ENCODE measurements around the gene CERS5.

The CERS5 gene

GRCh38 chr12:50123203-50123602, 44.0 kb downstream of the CERS5 start:
- Mint-ChIP-seq H3K27me3 (no peaks in the 10 kb centered on the region), H3K27ac (peak overlapping the region; percentile 49), H3K36me3 (ENCODE audit: low read depth) (peaks cover 63% of the 10 kb centered on the region), H3K4me1 (ENCODE audit: low read depth) (peaks cover 20% of the 10 kb centered on the region), H3K4me3 (no peak overlapping the region), H3K9me3 (no peaks in the 10 kb centered on the region)

- H3K4me1 Mint-ChIP-seq (ENCODE audit: low read depth), result peaks cover 25% of the 10 kb centered on the region
- no peak overlapping the region for H3K4me3 Mint-ChIP-seq
- H3K36me3 Mint-ChIP-seq (ENCODE audit: low read depth), result peaks cover 50% of the 10 kb centered on the region
- no peaks in the 10 kb centered on the region for H3K9me3 Mint-ChIP-seq
- no peaks in the 10 kb centered on the region for H3K27me3 Mint-ChIP-seq
- H3K27ac Mint-ChIP-seq, result peak overlapping the region; percentile 22
Measured at GRCh38 chr12:50121641-50122040, 45.5 kb downstream of the CERS5 start.

- no peaks in the 10 kb centered on the region for H3K9me3 Mint-ChIP-seq
- H3K36me3 Mint-ChIP-seq (ENCODE audit: low read depth), result peaks cover 54% of the 10 kb centered on the region
- H3K4me3 Mint-ChIP-seq, result no peak overlapping the region
- H3K27ac Mint-ChIP-seq, result no peak overlapping the region
- H3K27me3 Mint-ChIP-seq, result no peaks in the 10 kb centered on the region
- peaks cover 32% of the 10 kb centered on the region for H3K4me1 Mint-ChIP-seq (ENCODE audit: low read depth)
Measured at GRCh38 chr12:50120953-50121352, 46.2 kb downstream of the CERS5 start.

DNA sequence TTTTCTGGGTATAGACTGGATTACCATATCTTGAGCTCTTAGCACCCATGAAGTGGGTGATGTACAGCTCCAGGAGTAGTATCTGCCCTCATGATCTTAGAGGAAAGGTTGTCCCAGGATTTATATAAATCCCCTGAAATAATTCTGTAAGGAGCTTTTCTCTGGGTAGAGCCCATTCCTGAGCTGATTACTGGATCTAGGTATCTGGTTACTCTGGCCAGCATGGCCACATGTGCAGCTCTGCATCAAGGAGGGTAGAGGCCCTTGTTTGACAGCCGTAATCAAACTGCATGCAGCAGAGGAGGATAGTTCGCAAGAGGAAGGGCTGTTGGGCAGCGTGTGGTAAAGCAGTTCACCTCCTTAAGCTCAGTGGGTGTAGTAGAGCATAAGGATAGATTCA, 46.6 kb downstream of the CERS5 start:
- H3K27me3 Mint-ChIP-seq, result no peaks in the 10 kb centered on the region
- peak overlapping the region; percentile 21 for H3K27ac Mint-ChIP-seq
- H3K9me3 Mint-ChIP-seq, result no peaks in the 10 kb centered on the region
- H3K4me1 Mint-ChIP-seq (ENCODE audit: low read depth), result peaks cover 32% of the 10 kb centered on the region
- peaks cover 53% of the 10 kb centered on the region for H3K36me3 Mint-ChIP-seq (ENCODE audit: low read depth)
- H3K4me3 Mint-ChIP-seq, result no peak overlapping the region

DNA sequence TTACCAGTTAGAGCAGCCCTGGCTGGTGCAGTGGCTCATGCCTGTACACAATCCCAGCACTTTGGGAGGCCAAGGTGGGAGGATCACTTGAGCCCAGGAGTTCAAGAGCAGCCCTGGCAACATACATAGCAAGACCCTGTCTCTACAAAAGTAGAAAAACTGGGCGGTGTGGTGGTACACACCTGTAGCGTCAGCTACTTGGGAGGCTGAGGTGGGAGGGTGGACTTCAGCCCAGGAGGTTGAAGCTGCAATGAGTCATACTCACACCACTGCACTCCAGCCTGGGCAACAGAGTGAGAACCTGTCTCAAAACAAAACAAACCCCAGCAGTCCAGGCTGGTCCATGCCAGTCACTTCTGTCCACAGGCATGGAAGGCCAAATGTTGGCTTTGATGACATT, 47.8 kb downstream of the CERS5 start:
- H3K4me1 Mint-ChIP-seq (ENCODE audit: low read depth), result peaks cover 30% of the 10 kb centered on the region
- no peak overlapping the region for H3K4me3 Mint-ChIP-seq
- no peaks in the 10 kb centered on the region for H3K27me3 Mint-ChIP-seq
- peaks cover 45% of the 10 kb centered on the region for H3K36me3 Mint-ChIP-seq (ENCODE audit: low read depth)
- H3K9me3 Mint-ChIP-seq, result no peaks in the 10 kb centered on the region
- no peak overlapping the region for H3K27ac Mint-ChIP-seq

- Mint-ChIP-seq H3K36me3 (ENCODE audit: low read depth) (peaks cover 38% of the 10 kb centered on the region), H3K27ac (peak overlapping the region; percentile 70), H3K27me3 (no peaks in the 10 kb centered on the region), H3K4me3 (no peak overlapping the region), H3K9me3 (no peaks in the 10 kb centered on the region), H3K4me1 (ENCODE audit: low read depth) (peaks cover 44% of the 10 kb centered on the region)
Measured at GRCh38 chr12:50117057-50117622, 50.0 kb downstream of the CERS5 start.

DNA sequence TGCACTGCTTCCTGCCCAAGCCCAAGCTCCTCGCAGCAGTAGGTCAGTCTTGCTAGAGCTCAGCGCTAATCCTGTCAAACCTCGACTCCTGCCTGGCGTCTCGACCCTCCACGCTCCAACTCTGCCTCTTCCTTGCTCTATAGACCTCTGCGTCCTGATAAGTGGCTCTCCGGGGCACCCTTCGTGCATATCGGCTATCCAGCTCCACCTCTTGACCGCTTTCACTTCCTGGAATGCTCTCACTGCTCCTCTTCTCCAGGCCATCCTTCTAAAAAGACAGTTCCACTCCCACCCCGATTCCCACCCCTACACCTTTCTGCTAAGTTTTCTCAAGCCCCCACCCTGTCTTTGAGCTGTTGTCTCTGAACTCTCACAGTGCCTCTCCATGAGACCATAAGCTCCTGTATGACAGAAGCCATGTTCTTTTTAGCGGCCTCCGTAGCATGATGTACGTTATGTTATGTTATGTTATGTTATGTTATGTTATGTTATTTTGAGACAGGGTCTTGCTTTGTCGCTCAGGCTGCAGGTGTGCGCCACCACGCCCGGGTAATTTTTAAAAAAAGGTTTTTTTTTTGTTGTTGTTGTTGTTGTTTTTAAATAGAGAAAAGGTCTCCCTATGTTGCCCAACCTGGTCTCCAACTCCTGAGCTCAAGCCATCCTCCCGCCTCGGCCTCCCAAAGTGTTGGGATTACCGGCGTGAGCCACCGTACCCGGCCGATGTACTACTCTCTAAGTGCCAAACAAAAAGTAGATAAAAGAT, 54.5 kb downstream of the CERS5 start:
- Mint-ChIP-seq H3K4me1 (ENCODE audit: low read depth) (peaks cover 61% of the 10 kb centered on the region), H3K27ac (peak overlapping the region; percentile 94), H3K27me3 (no peaks in the 10 kb centered on the region), H3K36me3 (ENCODE audit: low read depth) (peaks cover 17% of the 10 kb centered on the region), H3K4me3 (peak overlapping the region; percentile 97), H3K9me3 (no peaks in the 10 kb centered on the region)

GRCh38 chr12:50111693-50112455, 55.3 kb downstream of the CERS5 start, which contains the start of gene COX14:
Gene COX14, plus strand, starts transcription at chr12:50112236. Its CDS starts 7,808 bp downstream, at chr12:50120044.
- Mint-ChIP-seq H3K9me3 (no peaks in the 10 kb centered on the region), H3K4me3 (peak within 1 kb of the TSS; percentile 97), H3K4me1 (ENCODE audit: low read depth) (peaks cover 57% of the 10 kb centered on the region), H3K27ac (peak within 1 kb of the TSS; percentile 94), H3K27me3 (no peaks in the 10 kb centered on the region), H3K36me3 (ENCODE audit: low read depth) (peaks cover 17% of the 10 kb centered on the region)

DNA sequence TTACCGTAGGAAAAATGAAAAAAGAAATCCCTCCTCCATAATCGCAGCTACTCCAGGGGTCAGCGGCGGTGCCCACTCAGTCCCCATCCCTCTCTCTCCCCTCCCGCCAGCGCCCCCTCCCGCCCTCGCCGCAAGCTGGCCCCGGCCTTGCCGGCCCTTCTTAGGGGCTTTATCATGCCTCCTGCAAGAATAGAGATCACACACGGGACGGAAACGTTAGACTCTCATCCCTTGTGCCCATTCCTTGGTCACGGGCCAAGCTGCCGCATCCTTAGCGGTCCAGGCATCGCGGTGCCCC, 55.8 kb downstream of the CERS5 start:
- Mint-ChIP-seq H3K4me3 (peak overlapping the region; percentile 97), H3K27ac (peak overlapping the region; percentile 94), H3K4me1 (ENCODE audit: low read depth) (peaks cover 52% of the 10 kb centered on the region), H3K27me3 (no peaks in the 10 kb centered on the region), H3K9me3 (no peaks in the 10 kb centered on the region), H3K36me3 (ENCODE audit: low read depth) (peaks cover 11% of the 10 kb centered on the region)

DNA sequence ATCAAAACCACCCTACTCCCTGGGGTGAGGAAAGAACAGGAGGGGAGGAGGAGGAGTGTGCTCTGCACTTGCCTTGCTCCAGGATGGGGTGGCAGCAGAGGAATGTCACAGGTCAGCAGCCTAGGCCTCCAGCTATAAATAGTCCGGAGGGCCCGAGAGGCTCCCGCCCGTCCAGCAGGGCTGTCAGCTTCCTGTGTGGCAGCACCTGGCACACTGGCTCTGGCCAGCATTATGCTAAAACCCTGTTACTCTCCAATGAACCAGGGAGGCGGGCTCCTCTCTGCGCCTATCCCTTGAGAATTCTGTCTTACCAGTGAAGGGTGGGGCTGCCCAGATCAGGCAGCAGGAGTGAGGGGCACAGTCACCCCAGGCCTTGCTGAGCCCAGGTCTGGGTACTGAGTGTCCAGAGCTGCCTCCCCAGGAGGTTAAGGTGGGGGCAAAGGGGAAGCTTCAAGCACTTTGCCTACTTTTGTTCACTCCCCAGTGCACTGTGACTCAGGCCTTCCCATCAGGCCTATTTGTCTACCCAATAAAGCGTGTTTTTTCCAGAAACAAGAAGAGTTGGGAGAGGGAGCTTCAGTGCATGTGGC, 56.3 kb downstream of the CERS5 start:
- peaks cover 6% of the 10 kb centered on the region for H3K36me3 Mint-ChIP-seq (ENCODE audit: low read depth)
- H3K4me1 Mint-ChIP-seq (ENCODE audit: low read depth), result peaks cover 47% of the 10 kb centered on the region
- H3K27ac Mint-ChIP-seq, result peak overlapping the region; percentile 94
- no peaks in the 10 kb centered on the region for H3K9me3 Mint-ChIP-seq
- no peaks in the 10 kb centered on the region for H3K27me3 Mint-ChIP-seq
- peak overlapping the region; percentile 97 for H3K4me3 Mint-ChIP-seq

DNA sequence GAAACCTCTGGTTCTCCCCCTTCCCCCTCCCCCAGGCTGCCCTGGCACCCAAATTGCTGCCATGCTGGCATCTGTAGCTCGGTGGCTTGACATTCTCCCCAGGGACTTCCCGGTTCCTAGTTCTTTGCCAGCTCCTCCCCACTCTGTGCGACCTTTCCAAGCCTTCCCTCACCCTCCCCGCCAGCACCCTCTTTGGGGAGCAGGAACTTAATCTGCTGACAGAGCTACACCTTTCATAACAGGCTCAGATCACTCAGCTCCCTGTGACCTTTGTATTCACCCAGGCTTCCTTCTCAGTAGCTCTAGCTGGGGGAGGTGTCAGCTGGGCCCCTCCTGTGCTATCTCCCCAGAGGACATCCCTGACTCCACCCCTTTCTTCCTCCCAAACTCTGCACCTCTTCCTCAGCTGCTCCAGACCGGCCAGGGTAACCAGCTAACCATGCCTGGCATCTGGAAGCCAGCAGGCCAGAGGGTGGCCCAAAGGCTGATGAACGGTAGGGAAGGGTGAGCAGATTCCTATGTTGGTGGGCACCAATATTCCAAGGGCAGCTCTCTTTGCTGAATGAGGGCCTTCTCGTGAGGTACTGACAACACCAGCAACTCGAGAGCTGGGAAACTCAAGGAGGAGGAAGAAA, 56.9 kb downstream of the CERS5 start:
- H3K27me3 Mint-ChIP-seq, result no peaks in the 10 kb centered on the region
- peak overlapping the region; percentile 78 for H3K27ac Mint-ChIP-seq
- H3K4me3 Mint-ChIP-seq, result peak overlapping the region; percentile 42
- H3K36me3 Mint-ChIP-seq (ENCODE audit: low read depth), result peaks cover 4% of the 10 kb centered on the region
- H3K4me1 Mint-ChIP-seq (ENCODE audit: low read depth), result peaks cover 41% of the 10 kb centered on the region
- H3K9me3 Mint-ChIP-seq, result no peaks in the 10 kb centered on the region

DNA sequence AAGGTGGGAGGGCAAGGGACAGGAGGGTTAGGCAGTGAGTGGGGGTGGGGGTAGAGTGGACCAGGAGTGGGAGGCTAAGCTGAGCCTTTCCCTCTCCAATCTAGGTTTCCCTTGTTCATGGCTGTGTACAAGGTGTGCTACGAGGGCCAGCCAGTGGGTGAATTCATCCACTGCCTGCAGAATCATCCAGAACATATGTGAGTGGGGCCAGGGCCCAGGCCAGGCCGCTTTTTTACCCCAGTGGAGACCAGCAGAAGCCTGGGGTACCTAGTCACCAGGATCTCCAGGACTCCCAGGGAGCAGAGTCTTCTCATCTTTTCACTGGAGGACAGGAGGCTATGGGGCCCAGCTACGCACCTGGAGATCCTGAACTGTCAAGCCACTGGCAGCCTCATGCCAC, 57.9 kb downstream of the CERS5 start:
- Mint-ChIP-seq H3K4me3 (no peak overlapping the region), H3K27ac (peak overlapping the region; percentile 36), H3K27me3 (no peaks in the 10 kb centered on the region), H3K9me3 (no peaks in the 10 kb centered on the region), H3K4me1 (ENCODE audit: low read depth) (peaks cover 38% of the 10 kb centered on the region), H3K36me3 (ENCODE audit: low read depth) (peaks cover under 1% of the 10 kb centered on the region)

GRCh38 chr12:50107416-50108268, 59.5 kb downstream of the CERS5 start:
- Mint-ChIP-seq H3K36me3 (ENCODE audit: low read depth) (no peaks in the 10 kb centered on the region), H3K4me1 (ENCODE audit: low read depth) (peaks cover 26% of the 10 kb centered on the region), H3K27me3 (no peaks in the 10 kb centered on the region), H3K4me3 (no peak overlapping the region), H3K27ac (no peak overlapping the region), H3K9me3 (no peaks in the 10 kb centered on the region)

- Mint-ChIP-seq H3K4me3 (no peak overlapping the region), H3K9me3 (no peaks in the 10 kb centered on the region), H3K27ac (no peak overlapping the region), H3K4me1 (ENCODE audit: low read depth) (peaks cover 24% of the 10 kb centered on the region), H3K27me3 (no peaks in the 10 kb centered on the region), H3K36me3 (ENCODE audit: low read depth) (peaks cover under 1% of the 10 kb centered on the region)
Measured at GRCh38 chr12:50106907-50107306, 60.3 kb downstream of the CERS5 start.

Measured in stimulated activated naive CD8-positive, alpha-beta T cell treated with anti-CD3 and anti-CD28 coated beads, Interleukin-15, Interleukin-2, amounts not matched to agents 100 ng/mL and 50 ng/mL, for 24 hours (primary cell).